BJ (cell line): ENCODE measurements around the gene MZF1. TPM values are rescaled to one million over a fixed set of nuclear protein-coding genes. Genes with fewer than 3 reads are reported as not detected.
A peak's percentile ranks its signal among the peaks of the same experiment; 100 is the strongest.
"Not testable (repeated sequence)": the region's sequence is repeated elsewhere in the genome, so short reads cannot be mapped to it uniquely, and the experiment has no call there.

ENCODE experiments used
- CTCF ChIA-PET: fragments of 350-600 bp; formaldehyde crosslinking; extraction: SDS; loops from one replicate; lab custom pipeline; 2021; ENCODE audit warnings: antibody characterized with exemption, inconsistent platforms; lab: Yijun Ruan, JAX
- POLR2A ChIA-PET: fragments of 300-600 bp; sonication (Branson Sonifier 250); formaldehyde crosslinking; extraction: SDS; loops from one replicate; lab custom pipeline; 2021; ENCODE audit warnings: antibody characterized with exemption; lab: Charles Lee
- DNase-seq: peaks from one replicate; pipeline ENCODE4 v3.0.0-alpha.2; 2011; ENCODE audit warnings: low read depth
- H3K27me3 ChIP-seq: 2 replicates; pipeline ENCODE4 v1.6.0; 2011; ENCODE audit warnings: low read length; ENCODE audit not compliant: control insufficient read depth, insufficient read depth
- H3K36me3 ChIP-seq: 2 replicates; pipeline ENCODE4 v1.5.1; 2011; ENCODE audit warnings: low read length; ENCODE audit not compliant: control insufficient read depth, insufficient read depth
- H3K4me3 ChIP-seq: 2 replicates; pipeline ENCODE4 v1.5.1; 2011; ENCODE audit warnings: low read depth, mild to moderate bottlenecking, control low read depth, low read length
- CTCF ChIP-seq: IDR thresholded peaks from 2 replicates; pipeline ENCODE4 v1.5.1; 2011; ENCODE audit warnings: low read depth, mild to moderate bottlenecking, control low read depth, inconsistent platforms, low read length, moderate library complexity; ENCODE audit not compliant: insufficient read depth
- polyA plus RNA-seq: library from polyadenylated mRNA; depleted of rRNA; stranded (reverse); fragments of >200 nt; gene quantifications from 2 replicates; pipeline ENCODE4 v1.2.3, GENCODE V29; 2011

Gene MZF1
- polyA plus RNA-seq, 1 experiment = 12.5 TPM

DNA sequence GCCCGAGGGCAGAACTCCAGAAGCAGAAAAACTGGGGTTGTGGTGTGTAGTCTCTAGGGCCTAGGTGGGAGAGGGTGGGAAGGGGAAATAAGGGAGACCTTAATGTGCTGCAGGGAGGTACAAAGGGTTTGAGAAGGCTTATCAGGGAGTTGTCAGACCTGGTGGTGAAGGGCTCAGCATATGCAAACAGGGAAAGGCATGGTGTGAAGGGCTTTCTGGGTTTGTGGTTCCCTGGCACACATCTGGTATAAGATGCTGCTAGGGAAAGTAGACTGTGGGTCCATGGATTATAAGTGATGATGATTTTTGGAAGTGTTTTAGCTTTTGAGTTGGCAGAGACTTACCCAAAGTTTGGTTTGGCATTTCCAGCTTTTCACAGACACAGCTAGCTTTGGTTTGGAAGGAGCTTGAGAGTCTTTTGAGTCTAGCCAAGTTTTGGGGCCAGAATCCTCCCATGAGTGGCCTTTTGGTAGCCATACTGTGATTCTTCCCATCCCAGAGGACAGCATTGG, 27.1 kb downstream of the MZF1 start:
- H3K4me3 ChIP-seq = peak overlapping the region; percentile 96
- CTCF ChIA-PET = interaction anchor here (0.6 to 3.3 kb wide), 2 partner anchors 27 to 249 kb away, joined by 3 to 19 read pairs; partner anchors contain the start of gene ZBTB45
- TF ChIP-seq CTCF = no peak
- peaks cover 41% of the 10 kb centered on the region for H3K36me3 ChIP-seq
- H3K27me3 ChIP-seq = no peaks in the 10 kb centered on the region
- DNase-seq = no peak
- POLR2A ChIA-PET = no interaction called here

GRCh38 chr19:58545286-58546018, 27.7 kb downstream of the MZF1 start:
- no peak for TF ChIP-seq CTCF
- POLR2A ChIA-PET = interaction anchor here (0.9 to 1.4 kb wide), 2 partner anchors 9 to 14 kb away, joined by 3 to 8 read pairs; partner anchors contain the start of gene CHMP2A

DNA sequence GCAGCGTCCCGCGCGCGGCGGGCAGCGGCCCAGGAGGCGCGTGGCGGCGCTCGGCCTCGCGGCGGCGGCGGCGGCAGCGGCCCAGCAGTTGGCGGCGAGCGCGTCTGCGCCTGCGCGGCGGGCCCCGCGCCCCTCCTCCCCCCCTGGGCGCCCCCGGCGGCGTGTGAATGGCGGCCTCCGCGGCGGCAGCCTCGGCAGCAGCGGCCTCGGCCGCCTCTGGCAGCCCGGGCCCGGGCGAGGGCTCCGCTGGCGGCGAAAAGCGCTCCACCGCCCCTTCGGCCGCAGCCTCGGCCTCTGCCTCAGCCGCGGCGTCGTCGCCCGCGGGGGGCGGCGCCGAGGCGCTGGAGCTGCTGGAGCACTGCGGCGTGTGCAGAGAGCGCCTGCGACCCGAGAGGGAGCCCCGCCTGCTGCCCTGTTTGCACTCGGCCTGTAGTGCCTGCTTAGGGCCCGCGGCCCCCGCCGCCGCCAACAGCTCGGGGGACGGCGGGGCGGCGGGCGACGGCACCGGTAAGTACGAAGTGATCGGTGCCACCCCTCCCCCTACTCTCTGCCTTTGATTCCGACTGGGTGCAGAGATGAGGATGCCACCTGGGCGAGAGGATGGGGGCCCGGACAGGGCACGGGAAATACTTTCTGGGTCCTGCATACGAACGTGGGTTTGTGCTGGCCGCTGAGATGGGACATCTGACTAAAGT, 28.4 kb downstream of the MZF1 start:
- CTCF ChIA-PET = interaction anchor here (3.3 kb wide), 1 partner anchor 25 kb away, joined by 19 read pairs; the partner anchor contains the start of gene ZBTB45

More at GRCh38 chr19:58545286-58546018, 27.7 kb downstream of the MZF1 start:
- no peak for DNase-seq
- peak overlapping the region; percentile 96 for H3K4me3 ChIP-seq
- H3K36me3 ChIP-seq = peaks cover 35% of the 10 kb centered on the region
- CTCF ChIA-PET = interaction anchor here (3.3 kb wide), 1 partner anchor 26 kb away, joined by 19 read pairs; the partner anchor contains the start of gene ZBTB45
- peaks cover 1% of the 10 kb centered on the region for H3K27me3 ChIP-seq

DNA sequence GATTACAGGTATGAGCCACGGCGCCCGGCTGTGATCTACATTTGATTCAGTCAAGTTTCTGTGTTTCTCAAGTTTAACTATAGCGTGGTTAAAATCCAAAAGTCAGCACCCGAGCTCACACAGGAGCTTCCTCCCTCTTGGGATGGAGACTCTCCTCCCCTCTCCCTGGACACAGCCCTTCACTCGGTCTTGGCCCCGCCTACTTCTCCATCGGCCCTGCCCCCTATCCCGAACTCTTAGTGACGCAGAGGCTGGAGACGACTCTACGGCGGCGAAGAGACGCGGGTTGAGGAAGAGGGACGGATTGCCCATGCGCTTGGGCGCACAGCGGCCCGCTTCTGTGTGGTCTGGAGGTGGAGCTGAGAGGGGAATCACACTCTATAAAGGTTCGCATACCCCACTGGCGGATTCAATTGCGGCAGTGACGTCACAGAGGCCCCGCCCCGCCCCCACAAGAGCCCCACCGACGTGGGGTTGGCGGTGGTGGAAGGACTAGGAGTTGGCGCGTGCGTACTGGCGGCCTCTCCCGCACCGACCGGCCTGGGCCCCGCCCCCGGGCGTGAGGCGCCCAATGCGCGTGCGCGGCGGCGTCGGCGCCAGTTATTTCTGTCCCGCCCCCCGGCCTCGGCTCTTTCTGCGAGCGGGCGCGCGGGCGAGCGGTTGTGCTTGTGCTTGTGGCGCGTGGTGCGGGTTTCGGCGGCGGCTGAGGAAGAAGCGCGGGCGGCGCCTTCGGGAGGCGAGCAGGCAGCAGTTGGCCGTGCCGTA, 29.1 kb downstream of the MZF1 start, which contains the start of gene TRIM28:
Gene TRIM28, plus strand, starts transcription at position 239 of the 765 bp plus-strand sequence. CDS start 694 bp downstream, outside the sequence.
- ChIA-PET CTCF (interaction anchor here (1.0 to 3.3 kb wide), 2 partner anchors 24 to 30 kb away, joined by 6 to 19 read pairs; partner anchors contain the start of gene ZBTB45), POLR2A (interaction anchor here (1.2 to 1.4 kb wide), 3 partner anchors 10 to 24 kb away, joined by 8 to 10 read pairs (median 8); partner anchors contain the start of genes CHMP2A and ZBTB45)
- Histone ChIP-seq H3K36me3 (peaks cover 21% of the 10 kb centered on the region), H3K4me3 (peak within 1 kb of the TSS; percentile 96), H3K27me3 (peaks cover 10% of the 10 kb centered on the region)
- TF ChIP-seq CTCF = no peak
- DNase-seq = peak; percentile 97

More for the DNA sequence above, 28.4 kb downstream of the MZF1 start:
- POLR2A ChIA-PET = interaction anchor here (0.9 to 1.4 kb wide), 4 partner anchors 9 to 25 kb away, joined by 3 to 10 read pairs (median 8); partner anchors contain the start of genes CHMP2A and ZBTB45
- no peak for TF ChIP-seq CTCF
- Histone ChIP-seq H3K4me3 (peak overlapping the region; percentile 96), H3K36me3 (peaks cover 28% of the 10 kb centered on the region), H3K27me3 (peaks cover 4% of the 10 kb centered on the region)
- DNase-seq = no peak

GRCh38 chr19:58542641-58543372, 30.3 kb downstream of the MZF1 start:
- peaks cover 15% of the 10 kb centered on the region for H3K27me3 ChIP-seq
- not testable (repeated sequence) for DNase-seq, H3K36me3 ChIP-seq, H3K4me3 ChIP-seq
- CTCF ChIA-PET = interaction anchor here (1.0 to 3.3 kb wide), 2 partner anchors 23 to 29 kb away, joined by 6 to 19 read pairs; partner anchors contain the start of gene ZBTB45
- POLR2A ChIA-PET = interaction anchor here (0.6 kb wide), 1 partner anchor 12 kb away, joined by 7 read pairs; the partner anchor contains the start of gene CHMP2A

DNA sequence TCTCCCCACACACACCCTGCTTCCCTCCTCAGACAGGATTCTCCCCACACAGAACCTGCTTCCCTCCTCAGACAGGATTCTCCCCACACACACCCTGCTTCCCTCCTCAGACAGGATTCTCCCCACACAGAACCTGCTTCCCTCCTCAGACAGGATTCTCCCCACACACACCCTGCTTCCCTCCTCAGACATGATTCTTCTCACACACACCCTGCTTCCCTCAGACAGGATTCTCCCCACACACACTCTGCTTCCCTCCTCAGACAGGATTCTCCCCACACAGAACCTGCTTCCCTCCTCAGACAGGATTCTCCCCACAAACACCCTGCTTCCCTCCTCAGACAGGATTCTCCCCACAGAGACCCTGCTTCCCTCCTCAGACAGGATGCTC, 34.0 kb downstream of the MZF1 start:
- CTCF ChIA-PET, H3K4me3 ChIP-seq, DNase-seq, H3K36me3 ChIP-seq, POLR2A ChIA-PET: not testable (repeated sequence)
- peaks cover 24% of the 10 kb centered on the region for H3K27me3 ChIP-seq
